Stimulated activated CD8-positive, alpha-beta memory T cell treated with anti-CD3 and anti-CD28 coated beads, Interleukin-4, amount 100 ng/mL, for 24 hours (primary cell): Measurements from ENCODE around the gene CLCN7.

Source experiments
- DNase-seq: peaks from one replicate; pipeline ENCODE4 v3.0.0-alpha.2; 2020; ENCODE audit warnings: low read depth

The CLCN7 gene

GRCh38 chr16:1430759-1431496, 43.9 kb downstream of the CLCN7 start, which contains the start of gene PERCC1:
Gene PERCC1 (plus strand): TSS chr16:1431078. CDS start chr16:1432594, 1,516 bp downstream.
- DNase-seq = no peak

GRCh38 chr16:1430214-1430758, 44.5 kb downstream of the CLCN7 start:
- no peak for DNase-seq

GRCh38 chr16:1429631-1430030, 45.2 kb downstream of the CLCN7 start:
- no peak for DNase-seq

GRCh38 chr16:1429012-1429411, 45.8 kb downstream of the CLCN7 start:
- DNase-seq = no peak

- peak; percentile 35 for DNase-seq
Measured at GRCh38 chr16:1428511-1428910, 46.3 kb downstream of the CLCN7 start.

GRCh38 chr16:1427473-1428461, 47.1 kb downstream of the CLCN7 start:
- DNase-seq = no peak

GRCh38 chr16:1426734-1427471, 47.9 kb downstream of the CLCN7 start:
- no peak for DNase-seq

- no peak for DNase-seq
Measured at GRCh38 chr16:1425616-1426370, 49.0 kb downstream of the CLCN7 start.

GRCh38 chr16:1424028-1424427, 50.8 kb downstream of the CLCN7 start:
- no peak for DNase-seq

- DNase-seq = no peak
Measured at GRCh38 chr16:1422076-1422475, 52.8 kb downstream of the CLCN7 start.

- DNase-seq = no peak
Measured at GRCh38 chr16:1420111-1420539, 54.7 kb downstream of the CLCN7 start.

- DNase-seq = no peak
Measured at GRCh38 chr16:1416521-1416941, 58.3 kb downstream of the CLCN7 start.

GRCh38 chr16:1414532-1415260, 60.1 kb downstream of the CLCN7 start, which contains the start of gene UNKL:
Gene UNKL (minus strand): TSS chr16:1414704. CDS start chr16:1414691, 13 bp downstream.
- peak; percentile 68 for DNase-seq

- DNase-seq = peak; percentile 44
Measured at GRCh38 chr16:1413684-1414531, 60.9 kb downstream of the CLCN7 start.

- DNase-seq = no peak
Measured at GRCh38 chr16:1412847-1413246, 62.0 kb downstream of the CLCN7 start.

- peak; percentile 95 for DNase-seq
Measured at GRCh38 chr16:1408171-1408837, 66.5 kb downstream of the CLCN7 start.

GRCh38 chr16:1407753-1408152, 67.1 kb downstream of the CLCN7 start:
- DNase-seq = no peak

- DNase-seq = no peak
Measured at GRCh38 chr16:1403733-1404132, 71.1 kb downstream of the CLCN7 start.

- DNase-seq = no peak
Measured at GRCh38 chr16:1403036-1403435, 71.8 kb downstream of the CLCN7 start.
